Testis (tissue), 2 donors: Measurements from ENCODE around the gene CTIF.

Experiments used
- POLR2A ChIP-seq: fragments of 450-650 bp; IDR thresholded peaks from one replicate; pipeline ENCODE4 v1.6.1; 2017; ENCODE audit warnings: antibody characterized with exemption, mild to moderate bottlenecking, moderate library complexity
- TF ChIP-seq, protein P1 (sequence below), 3 experiments: fragments of 450-650 bp in 2 of 3; fragments of 200-600 bp in 1 of 3; sonication (generic) in 1 of 3; IDR thresholded peaks; one replicate each; pipeline ENCODE4 v1.5.1; 2016 to 2019; ENCODE audit warnings: antibody characterized with exemption in 3 of 3, mild to moderate bottlenecking in 2 of 3, moderate library complexity in 1 of 3

DNA sequence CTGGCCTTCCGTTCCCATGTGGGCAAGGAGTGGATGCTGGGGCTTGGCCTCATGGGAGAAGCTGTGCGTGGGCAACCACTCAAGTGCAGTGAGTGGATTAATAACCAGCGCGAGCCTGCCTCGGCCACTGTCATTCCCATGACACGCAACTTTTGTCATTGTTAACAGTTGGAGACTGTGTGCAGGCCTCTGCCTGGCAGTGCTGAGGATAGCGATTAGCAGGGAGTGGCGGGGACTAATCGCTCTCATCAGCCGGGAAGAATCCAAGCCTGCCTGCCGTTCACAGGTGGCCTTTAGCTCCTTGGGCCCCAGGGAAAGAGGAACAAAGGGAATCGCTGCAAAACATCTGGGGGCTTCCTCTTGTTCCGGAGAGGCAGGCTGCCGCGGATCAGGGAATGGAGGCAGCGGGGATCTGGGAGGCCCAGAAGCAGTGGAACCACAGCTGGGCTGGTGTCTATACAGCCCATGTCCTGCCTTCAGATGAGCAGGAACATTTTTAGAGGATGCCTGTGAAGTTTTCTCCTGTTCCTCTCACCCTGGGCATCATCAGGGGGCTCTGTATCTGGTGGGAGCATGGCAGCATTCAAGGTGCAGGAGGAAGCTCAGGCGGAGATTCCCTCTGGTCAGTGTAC, 53.8 kb downstream of the CTIF start:
- TF ChIP-seq, protein P1, sequence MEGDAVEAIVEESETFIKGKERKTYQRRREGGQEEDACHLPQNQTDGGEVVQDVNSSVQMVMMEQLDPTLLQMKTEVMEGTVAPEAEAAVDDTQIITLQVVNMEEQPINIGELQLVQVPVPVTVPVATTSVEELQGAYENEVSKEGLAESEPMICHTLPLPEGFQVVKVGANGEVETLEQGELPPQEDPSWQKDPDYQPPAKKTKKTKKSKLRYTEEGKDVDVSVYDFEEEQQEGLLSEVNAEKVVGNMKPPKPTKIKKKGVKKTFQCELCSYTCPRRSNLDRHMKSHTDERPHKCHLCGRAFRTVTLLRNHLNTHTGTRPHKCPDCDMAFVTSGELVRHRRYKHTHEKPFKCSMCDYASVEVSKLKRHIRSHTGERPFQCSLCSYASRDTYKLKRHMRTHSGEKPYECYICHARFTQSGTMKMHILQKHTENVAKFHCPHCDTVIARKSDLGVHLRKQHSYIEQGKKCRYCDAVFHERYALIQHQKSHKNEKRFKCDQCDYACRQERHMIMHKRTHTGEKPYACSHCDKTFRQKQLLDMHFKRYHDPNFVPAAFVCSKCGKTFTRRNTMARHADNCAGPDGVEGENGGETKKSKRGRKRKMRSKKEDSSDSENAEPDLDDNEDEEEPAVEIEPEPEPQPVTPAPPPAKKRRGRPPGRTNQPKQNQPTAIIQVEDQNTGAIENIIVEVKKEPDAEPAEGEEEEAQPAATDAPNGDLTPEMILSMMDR (IDR thresholded peaks at IDR 0.05) = no peak
- TF ChIP-seq POLR2A = no peak
